Measurements from ENCODE around the gene AADAC.
"Not testable (repeated sequence)": the region's sequence is repeated elsewhere in the genome, so short reads cannot be mapped to it uniquely, and the experiment has no call there.

AADAC gene, protein sequence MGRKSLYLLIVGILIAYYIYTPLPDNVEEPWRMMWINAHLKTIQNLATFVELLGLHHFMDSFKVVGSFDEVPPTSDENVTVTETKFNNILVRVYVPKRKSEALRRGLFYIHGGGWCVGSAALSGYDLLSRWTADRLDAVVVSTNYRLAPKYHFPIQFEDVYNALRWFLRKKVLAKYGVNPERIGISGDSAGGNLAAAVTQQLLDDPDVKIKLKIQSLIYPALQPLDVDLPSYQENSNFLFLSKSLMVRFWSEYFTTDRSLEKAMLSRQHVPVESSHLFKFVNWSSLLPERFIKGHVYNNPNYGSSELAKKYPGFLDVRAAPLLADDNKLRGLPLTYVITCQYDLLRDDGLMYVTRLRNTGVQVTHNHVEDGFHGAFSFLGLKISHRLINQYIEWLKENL

DNA sequence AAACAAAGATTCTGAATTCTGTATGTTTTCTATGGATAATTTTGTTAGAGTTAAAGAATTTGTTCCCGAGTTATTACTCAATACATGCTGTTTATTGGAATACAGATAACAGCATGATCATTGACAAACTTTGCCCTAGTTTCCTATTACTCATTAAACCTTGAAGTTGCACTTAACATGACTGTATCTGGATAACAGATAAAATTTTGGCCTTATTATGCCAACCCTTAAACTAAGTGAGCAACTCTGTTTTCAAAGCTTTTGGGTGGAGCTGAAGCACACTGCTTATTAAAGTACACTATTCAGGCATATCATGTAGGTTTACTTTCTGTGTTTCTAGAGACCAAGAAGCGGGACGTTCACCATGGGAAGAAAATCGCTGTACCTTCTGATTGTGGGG is at the start of gene AADAC:
AADAC (plus strand) TSS at position 318 of the 400 bp plus-strand sequence; CDS start at position 365, 47 bp downstream.
- DNase-seq (ENCODE audit: low read depth in 2 of 2): no peak

DNA sequence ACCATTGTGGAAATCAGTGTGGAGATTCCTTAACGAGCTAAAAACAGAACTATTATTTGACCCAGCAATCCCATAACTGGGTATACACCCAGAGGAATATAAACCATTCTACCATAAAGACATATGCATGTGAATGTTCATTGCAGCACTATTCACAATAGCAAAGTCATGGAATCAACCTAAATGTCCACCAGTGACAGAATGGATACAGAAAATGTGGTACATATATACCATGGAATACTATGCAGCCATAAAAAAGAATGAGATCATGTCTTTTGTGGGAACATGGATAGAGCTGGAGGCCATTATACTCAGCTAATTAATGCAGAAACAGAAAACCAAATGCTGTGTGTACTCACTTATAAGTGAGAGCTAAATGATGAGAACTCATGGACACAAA is 49.2 kb upstream of the AADAC start:
- DNase-seq (ENCODE audit: low read depth in 2 of 2): not testable (repeated sequence)

DNA sequence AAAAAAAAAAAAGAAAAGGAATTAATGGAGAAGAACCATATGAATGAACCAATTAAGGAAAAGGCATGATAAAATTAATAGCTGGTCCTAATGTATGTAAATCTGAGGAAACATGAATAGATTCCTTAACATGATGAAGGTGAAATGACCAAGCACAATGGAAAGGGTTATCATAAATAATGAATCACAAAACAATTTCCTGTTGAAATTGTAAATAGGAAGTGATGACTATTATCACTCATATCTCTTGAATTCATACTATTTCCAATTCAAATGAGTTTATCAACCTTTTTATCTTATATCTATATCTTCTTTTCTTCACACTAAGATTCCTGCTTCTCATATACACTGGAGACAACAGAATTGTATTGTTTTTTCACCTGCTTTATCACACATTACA is 48.2 kb upstream of the AADAC start:
- no peak for DNase-seq (ENCODE audit: low read depth in 2 of 2)

DNA sequence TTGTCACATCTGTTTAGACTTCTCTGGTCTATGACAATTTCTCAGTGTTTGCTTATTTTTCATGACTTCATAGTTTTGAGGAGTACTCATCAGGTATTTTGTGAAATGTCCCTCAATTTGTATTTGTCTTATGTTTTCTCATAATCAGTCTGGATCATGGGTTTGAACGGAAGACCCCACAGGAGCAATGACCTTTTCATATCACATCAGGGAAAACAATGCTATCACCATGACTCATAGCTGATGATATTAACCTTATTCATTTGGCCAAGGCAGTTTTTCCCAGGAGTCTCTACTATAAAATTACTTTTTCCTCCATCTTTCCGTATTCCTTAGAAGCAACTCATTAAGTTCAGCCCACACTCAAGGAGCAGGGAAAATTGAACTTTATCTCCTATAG is 47.5 kb upstream of the AADAC start:
- DNase-seq (ENCODE audit: low read depth in 2 of 2): no peak

DNA sequence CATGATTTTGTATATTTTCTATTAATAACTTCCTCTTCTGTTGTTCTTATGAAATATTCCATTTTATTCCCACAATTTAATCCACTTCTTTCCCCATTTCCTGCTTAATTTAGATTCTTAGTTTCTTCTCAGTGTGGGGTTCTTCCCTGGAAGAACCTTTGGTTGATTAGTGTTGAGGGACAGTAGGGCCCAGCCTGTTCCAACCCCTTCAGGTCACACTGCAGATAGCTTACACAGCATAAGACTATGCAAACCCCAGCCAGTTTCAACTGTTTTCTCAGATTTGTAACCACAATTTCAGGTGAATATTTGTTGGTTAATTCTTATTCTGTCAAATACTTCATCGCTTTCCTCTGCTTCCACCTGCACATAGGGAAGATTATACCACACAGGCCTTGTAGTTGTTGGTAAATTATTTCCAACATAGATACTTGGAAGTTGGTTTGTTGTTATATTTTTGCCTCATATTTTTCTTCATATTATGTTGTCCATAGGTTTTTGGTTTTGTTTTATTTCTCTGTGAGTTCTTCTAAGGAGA is 45.5 kb upstream of the AADAC start:
- DNase-seq (ENCODE audit: low read depth in 2 of 2): no peak

DNA sequence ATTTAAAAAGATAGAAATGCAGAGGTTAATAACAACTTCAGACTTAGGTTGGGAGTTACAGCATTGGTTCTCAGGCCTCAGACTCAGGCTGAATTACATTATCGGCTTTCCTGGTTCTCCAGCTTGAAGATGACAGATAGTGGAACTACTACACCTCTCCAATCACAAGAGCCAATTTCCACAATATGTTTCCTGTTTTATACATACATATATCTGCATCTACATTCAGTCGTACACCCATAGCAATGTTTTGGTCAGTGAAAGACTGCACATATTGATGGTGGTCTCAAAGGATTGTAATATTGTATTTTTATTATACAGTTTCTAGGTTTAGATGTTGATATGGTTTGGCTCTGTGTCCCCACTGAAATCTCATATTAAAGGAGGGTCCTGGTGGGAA is 44.7 kb upstream of the AADAC start:
- no peak for DNase-seq (ENCODE audit: low read depth in 2 of 2)

DNA sequence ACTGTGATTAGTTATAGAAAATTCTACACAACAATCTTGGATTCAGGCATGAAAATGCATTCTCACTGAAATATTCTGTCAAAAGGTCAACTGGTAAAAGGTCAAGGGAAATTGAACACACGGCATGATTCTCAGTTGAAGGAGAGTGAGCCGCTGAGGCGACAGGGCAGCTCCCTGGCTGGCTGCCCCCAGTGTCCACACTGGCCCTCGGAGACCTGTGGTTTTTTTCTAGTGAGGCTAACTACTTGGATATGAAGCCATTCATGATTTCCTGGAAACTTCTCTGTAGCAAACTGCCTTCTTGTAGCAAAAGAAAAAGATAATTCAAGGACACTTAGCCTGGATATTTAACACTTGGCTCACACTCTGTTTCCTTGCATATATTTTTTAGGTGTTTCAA is 43.0 kb upstream of the AADAC start:
- DNase-seq (ENCODE audit: low read depth in 2 of 2): no peak

DNA sequence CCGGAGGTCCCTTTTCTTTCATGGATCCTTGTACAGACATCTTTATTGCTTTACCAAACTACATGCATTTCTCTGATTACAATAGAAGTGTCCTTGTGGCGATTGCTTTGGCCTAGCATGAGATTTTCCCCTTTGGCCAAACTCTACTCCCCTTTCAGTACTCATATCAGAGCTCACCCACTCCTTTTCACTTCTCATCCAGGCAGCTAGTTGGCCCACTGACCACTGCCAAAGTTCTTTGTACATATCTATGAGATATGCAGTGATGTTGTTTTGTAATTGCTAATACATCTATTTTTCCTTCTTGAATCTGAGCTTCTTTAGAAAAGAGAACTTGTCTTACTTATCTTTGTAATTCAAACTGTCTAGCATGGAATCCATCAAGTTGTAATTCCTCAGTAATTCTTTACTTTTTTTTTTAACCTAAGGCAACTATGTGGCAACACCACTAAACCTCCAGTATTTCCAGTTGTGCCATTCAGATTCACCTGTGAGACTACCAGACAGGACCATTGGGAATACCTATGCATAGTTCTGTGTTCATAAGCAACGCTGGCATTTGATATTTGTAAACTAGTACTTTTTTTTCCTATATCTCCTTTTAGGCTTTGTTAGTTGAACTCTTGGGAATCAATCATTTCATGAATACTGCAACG is 41.0 kb upstream of the AADAC start:
- DNase-seq (ENCODE audit: low read depth in 2 of 2): no peak

DNA sequence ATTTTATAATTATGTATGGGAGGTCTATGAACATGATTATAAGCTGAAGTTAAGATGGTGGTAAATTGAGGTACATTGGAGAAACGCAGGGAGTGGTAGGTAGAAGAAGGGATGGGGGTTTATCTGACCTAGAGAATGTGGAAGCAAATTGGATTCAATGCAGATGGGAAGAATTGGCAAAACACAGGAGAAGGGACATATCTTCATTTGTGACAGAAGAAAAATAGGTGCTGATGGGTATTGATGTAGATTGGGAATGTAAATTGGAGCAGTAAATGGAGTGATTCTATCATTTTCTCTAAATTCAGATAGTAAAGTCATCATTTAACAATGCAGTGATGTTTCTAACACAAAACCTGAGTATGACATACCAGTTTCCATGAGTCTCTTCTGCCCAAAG is 39.7 kb upstream of the AADAC start:
- no peak for DNase-seq (ENCODE audit: low read depth in 2 of 2)

DNA sequence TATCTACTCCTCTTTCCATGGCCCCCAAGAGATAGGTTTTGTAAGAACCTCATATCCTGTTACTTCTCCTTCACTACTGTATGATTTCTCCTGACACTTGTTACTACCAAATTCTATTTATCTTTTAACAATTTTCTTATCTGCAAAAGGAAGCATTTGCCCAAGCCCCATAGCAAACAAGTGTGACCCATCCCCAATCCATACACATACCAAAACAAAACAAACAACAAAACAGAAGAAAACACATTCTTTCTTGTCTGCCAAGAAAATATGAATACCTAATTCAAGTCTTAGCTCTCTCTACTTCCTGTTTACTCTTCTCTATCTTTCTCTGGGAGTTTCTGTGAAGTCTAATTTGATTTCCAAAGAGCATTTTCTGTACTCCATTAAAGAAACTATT is 39.0 kb upstream of the AADAC start:
- no peak for DNase-seq (ENCODE audit: low read depth in 2 of 2)

DNA sequence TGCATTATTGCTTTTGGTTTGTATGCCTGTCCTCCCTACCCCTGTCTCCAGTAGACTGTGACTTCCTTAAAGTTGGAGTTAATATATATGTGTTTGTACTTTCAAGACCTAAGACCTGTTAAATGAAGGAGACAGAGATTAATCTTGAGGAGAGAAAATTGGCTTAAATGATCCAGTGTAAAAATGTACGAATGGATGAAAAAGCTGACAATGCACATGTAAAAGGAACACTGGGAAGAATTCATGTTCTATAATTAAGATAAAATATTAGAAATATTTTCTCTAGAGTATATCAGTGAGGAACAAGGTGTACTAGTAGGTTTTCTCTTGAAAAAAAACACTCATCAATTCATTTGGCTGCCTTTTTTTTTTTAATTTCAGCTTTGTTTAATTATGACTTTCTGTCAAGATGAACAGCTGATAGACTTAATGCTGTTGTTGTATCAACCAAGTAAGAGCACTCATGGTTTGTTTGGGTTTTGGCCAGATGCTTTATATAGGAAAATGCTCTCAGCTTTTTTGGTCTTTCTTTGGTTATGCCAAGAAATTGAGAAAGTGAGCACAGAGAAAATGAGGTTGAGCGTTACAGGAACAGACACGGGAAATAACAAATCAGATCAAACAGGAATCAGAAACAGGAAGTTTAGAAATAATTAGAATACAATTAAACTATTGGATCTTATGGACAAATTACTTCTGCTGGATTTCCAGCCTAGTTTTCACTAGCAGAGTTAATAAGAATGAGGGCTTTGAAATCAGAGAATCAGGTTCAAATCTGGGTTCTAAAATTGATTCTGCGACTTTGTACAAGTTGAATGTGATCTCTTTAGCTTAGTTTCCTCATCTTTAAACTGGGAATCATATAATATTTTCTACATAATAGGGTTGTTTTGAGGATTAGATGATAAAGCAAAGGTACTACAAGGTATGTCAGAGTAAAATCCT is 38.3 kb upstream of the AADAC start:
- DNase-seq (ENCODE audit: low read depth in 2 of 2): no peak

DNA sequence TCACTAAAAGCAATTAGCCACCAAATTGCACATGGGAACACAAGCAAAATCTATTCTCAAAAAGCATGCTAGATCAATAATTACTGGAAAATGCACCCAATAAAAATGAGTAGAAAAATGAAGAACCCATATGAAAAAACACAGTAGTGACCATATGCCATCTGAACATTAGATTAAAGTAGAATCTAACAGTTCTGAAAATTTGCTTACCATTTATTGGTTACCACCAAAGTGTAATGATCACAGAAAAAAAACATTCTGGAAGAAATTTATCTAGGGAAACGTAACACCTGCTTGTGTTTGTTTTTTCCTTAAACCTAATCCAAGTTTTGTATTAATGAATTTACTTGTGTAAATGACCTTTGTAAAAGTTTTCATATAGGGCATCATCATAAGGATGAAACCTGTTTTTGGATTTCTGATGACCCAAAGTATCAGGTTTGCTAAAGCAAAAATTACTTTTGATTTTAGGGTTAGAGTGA is 37.6 kb upstream of the AADAC start:
- no peak for DNase-seq (ENCODE audit: low read depth in 2 of 2)

DNA sequence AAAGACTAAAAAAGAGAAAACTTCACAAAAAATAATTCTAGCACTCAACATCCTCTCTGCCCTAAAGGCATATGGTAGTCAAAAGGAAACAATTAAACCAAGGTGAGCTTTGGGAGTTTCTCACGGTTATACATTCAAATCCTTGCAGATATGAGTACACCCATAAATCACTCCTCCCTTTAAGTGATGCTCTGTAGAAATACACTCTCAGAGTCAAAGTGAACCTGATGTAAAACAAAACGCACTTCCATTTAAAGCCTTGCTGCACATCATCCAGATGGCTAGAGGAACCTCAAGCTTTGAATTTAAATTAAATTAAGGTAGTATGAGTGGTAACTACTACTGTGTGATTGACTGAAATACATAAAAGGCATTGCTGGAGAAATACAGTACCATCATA is 36.0 kb upstream of the AADAC start:
- no peak for DNase-seq (ENCODE audit: low read depth in 2 of 2)

DNA sequence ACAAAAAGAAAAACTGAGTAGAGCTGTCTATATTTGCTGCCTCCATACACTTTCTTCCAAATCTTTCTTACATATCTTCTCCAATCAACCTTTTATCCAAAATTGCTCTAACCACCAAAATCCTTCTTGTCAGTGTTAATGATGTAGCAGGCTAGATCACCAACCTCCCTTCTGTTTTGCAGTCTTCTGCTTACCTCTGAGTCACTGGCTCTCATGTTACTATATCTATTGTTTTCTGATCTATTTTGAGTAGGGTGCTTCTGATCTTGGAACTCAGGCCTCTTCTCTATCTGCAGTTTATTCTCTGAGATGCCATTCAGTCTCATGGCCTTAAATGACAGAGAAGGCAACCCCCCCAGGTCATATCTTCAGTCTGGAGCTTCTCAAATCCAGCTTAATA is 26.3 kb upstream of the AADAC start:
- no peak for DNase-seq (ENCODE audit: low read depth in 2 of 2)

DNA sequence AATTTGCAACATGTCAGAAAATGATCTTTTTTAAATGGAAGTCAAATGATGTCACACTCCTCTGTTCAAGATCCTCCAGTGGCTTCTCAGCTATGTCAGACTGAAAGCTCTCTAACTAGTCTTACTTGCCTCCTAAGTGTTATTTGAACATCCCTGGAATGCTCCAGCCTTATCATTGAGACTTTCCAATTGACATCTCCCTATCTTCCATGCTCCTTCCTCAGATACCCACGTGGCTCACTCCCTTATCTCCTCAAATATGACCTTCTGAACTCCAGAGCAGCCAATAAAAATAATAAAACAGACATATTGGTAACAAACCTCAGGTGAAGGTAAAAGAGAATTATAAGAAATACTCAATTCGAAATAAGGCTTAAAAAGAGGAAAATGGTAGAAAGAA is 25.5 kb upstream of the AADAC start:
- no peak for DNase-seq (ENCODE audit: low read depth in 2 of 2)

DNA sequence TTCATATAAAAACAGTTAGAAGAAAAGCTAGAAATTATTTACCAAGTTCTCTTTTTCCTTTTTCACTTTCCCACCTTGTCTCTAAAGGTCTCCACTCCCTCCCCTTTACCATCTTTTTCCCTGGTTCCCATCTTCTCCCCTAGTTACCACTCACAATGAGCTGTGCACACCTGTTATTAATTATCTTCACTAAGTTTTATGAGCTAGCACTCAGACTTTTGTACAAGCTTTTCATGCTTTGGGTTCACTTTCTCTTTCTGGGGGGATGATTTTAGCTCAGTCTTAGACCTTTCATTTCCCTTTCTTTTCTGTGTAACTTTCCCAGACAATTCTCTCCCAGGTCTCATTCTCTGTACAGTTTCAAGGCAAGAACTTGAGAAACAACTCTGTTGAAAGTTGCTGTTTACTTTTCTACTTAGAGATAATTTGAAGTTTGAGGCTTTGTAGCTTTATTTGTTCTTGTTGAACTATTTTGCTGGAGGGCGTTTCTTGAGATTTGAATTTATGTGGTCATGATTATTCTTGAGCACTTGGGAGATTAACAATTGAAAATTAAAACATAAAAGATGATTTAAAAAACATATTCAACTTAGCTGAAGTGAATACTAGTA is 24.0 kb upstream of the AADAC start:
- no peak for DNase-seq (ENCODE audit: low read depth in 2 of 2)

DNA sequence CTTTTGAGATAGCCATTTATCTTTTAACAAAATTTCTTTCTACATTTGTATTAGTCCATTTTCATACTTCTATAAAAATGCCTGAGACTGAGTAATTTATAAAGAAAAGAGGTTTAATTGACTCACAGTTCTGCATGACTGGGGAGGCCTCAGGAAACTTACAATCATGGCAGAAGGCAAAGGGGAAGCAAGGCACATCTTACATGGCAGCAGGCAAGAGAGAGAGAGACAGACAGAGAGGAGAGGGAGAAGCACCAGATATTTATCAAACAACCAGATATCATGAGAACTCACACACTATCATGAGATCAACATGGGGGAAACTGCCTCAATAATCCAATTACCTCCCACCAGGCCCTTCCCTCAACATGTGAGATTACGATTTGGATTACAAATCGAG is 23.2 kb upstream of the AADAC start:
- not testable (repeated sequence) for DNase-seq (ENCODE audit: low read depth in 2 of 2)

DNA sequence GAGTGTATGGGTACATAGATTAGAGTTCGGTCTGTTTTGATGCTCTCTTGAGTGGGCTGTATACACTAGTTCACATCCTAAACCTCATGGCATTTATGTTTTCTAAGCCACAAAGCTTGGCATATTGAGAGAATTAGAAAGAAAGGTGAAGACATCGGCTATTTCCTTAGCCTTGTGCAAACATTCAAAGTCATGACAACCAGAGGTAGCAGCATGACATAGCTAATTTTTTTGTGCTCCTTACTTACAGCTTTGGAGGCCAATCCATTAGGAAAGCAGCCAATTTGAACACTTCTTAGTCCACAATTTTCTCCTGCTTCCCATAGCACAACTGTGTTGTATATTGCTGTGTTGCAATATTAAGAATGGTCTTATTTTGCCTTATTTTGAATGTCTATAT is 21.5 kb upstream of the AADAC start:
- DNase-seq (ENCODE audit: low read depth in 2 of 2): no peak

DNA sequence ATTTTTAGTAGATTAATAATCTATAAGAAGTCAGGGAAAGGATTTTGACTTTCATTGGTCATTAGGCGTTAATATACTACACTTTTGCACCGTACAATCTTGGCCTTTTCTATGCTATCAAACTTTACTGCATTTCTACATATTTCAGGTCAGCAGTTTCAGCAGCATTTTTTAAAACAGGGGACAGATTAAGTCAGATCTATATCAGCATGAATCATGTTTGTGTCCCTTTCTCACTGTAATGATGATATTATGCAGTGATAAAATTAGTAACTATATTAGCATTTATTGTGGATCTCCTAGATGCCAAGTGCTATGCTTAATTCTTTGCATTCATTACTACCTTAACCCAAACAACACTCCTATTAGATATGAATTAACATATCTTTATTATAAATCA is 20.3 kb upstream of the AADAC start:
- DNase-seq (ENCODE audit: low read depth in 2 of 2): no peak

DNA sequence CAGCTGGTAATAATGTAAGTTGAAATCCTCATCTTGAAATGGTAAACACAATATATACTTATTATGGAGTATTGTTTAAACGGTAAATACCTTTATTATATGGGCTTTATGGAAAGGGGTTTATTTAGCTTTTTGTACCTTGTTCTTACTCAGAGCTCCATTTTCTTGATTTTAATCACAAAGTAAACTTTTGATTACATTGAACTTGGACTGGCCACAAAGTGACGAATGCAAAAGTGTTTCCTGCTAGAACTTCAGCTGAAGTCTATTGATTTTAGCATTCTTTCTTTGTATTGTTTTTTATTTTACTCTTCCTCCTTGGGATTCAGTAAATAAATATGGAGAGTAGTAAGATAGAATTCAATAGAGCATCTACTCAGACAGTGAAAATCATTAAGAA is 19.8 kb upstream of the AADAC start:
- DNase-seq (ENCODE audit: low read depth in 2 of 2): no peak

DNA sequence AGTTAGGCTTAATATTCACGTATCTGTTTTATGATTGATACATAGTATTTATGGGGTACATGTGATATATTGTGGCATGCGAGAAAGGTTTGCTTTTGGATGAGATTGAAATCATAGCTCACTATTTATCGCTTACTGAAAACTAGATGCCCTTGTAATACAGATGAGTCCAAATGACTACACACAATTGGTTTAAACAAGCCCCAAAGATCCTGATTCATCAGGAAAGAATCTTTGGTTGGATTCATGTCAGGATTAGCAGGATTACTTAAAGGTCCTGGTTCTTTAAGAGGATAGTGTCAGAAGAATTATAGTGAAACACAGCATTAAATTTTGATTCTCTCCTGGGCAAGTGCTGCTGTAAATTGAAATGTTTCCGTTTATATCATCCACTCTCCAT is 18.6 kb upstream of the AADAC start:
- no peak for DNase-seq (ENCODE audit: low read depth in 2 of 2)
